Renal pelvis (tissue), 4 donors: ENCODE measurements around the gene YIF1A. TPM values are rescaled to one million over a fixed set of nuclear protein-coding genes. Genes with fewer than 3 reads are reported as not detected.
"Not testable (repeated sequence)": the region's sequence is repeated elsewhere in the genome, so short reads cannot be mapped to it uniquely, and the experiment has no call there.

Experiments
- DNase-seq: peaks from one replicate; pipeline ENCODE4 v3.0.0-alpha.2; 2013
- polyA plus RNA-seq, 3 donors: library from polyadenylated mRNA; unstranded; fragments of 120-200 nt; gene quantifications; one replicate each; pipeline ENCODE4 v1.2.1, GENCODE V29; 2013; ENCODE audit not compliant: insufficient read length in 3 of 3

Gene YIF1A
- polyA plus RNA-seq, 3 donors, result 57.3 to 65.9 (median 65.3) TPM

- no peak for DNase-seq
Observed at GRCh38 chr11:66259225-66259624, 29.7 kb downstream of the YIF1A start.

DNA sequence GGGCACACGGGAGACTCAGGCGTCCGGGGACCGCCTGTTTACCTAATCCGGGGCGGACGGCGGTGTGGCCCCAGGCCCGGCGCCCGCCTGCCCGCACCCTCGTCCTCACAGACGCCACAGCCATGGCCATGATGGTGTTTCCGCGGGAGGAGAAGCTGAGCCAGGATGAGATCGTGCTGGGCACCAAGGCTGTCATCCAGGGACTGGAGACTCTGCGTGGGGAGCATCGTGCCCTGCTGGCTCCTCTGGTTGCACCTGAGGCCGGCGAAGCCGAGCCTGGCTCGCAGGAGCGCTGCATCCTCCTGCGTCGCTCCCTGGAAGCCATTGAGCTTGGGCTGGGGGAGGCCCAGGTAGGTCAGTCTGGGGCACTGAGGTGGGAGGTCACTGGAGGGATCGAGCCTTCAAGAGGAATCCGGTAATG lies 30.5 kb downstream of the YIF1A start:
- no peak for DNase-seq

DNA sequence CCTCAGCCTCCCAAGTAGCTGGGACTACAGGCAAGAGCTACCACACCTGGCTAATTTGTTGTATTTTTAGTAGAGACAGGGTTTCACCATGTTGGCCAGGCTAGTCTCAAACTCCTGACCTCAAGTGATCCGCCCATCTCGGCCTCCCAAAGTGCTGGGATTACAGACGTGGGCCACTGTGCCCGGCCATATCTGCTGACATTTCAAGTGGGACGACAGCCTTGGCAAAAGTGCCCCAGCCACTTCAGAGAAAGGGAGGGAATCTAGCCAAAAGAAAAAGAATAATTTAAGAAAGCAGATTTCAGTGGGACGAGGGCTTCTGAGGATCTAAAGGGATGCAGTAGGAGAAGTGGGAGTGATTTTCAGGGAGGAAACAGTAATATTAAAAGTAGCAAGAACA lies 35.9 kb downstream of the YIF1A start:
- not testable (repeated sequence) for DNase-seq

- DNase-seq, result no peak
Observed at GRCh38 chr11:66251809-66252208, 37.1 kb downstream of the YIF1A start.

- no peak for DNase-seq
Observed at GRCh38 chr11:66248903-66249302, 40.0 kb downstream of the YIF1A start.

DNA sequence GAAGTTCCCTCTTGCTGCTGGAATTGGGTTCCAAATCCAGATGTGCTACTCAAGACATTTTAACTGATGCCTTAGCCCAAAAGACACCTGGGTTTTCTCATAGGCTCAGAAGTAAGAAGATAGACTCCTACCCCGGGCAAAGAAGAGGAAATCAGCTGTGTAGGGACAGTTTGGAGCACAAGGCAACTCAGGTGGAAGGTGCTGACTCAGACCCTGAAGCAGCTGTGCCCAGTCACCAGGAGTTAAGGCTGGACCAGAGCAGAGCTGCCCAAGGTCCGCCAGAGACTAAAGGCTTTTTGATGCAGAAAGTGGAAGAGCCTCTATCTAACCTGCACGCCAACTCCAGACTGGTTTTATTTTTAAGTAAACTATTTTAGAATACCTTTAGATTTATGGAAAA lies 41.1 kb downstream of the YIF1A start:
- no peak for DNase-seq

DNA sequence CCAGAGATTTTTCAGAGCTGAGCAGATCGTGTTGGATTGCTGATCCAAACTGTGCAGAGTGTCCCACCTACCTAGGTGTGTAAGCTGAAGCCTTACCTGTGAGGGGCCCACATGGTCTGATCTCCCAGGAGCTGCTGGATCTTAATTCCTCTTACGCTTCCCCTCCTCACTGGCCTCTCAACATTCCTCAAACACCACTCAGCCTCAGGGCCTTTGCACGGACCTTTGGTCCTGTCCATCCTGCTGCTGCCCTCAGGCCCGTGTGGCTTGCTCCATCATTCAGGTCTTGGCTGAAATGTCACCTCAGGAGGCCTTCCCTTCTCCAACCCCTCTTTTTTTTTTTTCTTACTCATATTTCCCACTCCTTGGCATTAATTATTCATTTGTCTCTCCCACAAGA lies 41.6 kb downstream of the YIF1A start:
- no peak for DNase-seq

GRCh38 chr11:66243782-66244535 lies 45.0 kb downstream of the YIF1A start:
- DNase-seq, result no peak

GRCh38 chr11:66242095-66242765 lies 46.7 kb downstream of the YIF1A start:
- DNase-seq, result no peak

DNA sequence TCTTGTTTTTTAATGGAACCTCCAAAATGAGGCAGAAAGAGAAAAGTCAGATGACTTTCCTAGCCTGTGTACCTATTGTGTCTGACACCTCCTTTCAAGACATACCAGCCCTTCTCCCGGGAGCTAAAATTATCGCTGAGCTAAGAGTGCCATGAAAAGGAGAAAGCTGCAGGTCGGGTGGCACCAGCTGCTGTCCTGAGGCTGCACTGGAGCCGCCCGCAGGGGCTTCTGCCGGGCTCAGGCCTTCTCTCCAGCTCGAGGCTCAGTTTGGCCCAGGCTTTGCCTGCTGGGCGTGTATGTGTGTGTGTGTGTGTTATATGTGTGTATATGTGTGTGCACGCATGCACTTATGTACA lies 48.2 kb downstream of the YIF1A start:
- no peak for DNase-seq

- no peak for DNase-seq
Observed at GRCh38 chr11:66239998-66240780, 48.8 kb downstream of the YIF1A start.

- no peak for DNase-seq
Observed at GRCh38 chr11:66239511-66239910, 49.4 kb downstream of the YIF1A start.

DNA sequence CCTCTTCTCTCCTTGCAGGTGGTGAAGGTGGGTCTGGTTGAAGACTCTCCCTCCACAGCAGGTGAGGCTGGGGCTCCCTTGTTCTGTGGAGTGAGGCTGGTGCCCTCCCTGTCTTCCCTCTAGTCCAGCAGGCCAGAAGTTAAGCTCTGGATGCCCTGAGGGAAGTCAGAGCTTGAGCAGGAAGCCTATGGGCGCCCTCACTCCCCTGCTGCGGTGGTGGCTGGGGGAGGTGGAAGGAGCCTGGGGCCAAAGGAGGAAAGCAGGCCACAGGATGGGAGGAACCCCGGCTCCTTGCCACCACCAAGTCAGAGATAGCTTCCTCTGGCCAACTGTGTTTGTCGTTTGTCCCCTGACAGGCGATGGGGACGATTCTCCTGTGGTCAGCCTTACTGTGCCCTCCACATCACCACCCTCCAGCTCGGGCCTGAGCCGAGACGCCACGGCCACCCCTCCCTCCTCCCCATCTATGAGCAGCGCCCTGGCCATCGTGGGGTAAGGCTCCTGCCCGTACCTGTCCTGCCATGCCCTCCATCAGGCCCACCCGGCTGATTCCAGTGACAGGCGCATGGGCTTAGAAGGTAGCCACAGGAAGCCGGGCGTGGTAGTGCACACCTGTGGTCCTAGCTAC lies 50.0 kb downstream of the YIF1A start:
- no peak for DNase-seq

GRCh38 chr11:66237867-66238266 lies 51.1 kb downstream of the YIF1A start:
- DNase-seq, result no peak

GRCh38 chr11:66235141-66235540 lies 53.8 kb downstream of the YIF1A start:
- no peak for DNase-seq

Other genes starting within 250 kb of the YIF1A start
- gene GAL3ST3, start 240.0 kb downstream of the YIF1A start, polyA plus RNA-seq, result 1 to 10 TPM; 5.4 to 6.4 (median 6.1) TPM
- 100 to 1,000 TPM; 229 to 250 (median 238) TPM for gene SF3B2, start 236.8 kb downstream of the YIF1A start, polyA plus RNA-seq
- gene PACS1, start 218.9 kb downstream of the YIF1A start, polyA plus RNA-seq, result 10 to 100 TPM; 46.0 to 53.7 (median 49.2) TPM
- gene KLC2, start 31.4 kb downstream of the YIF1A start, polyA plus RNA-seq, result 10 to 100 TPM; 26.8 to 29.7 (median 28.7) TPM
- 100 to 1,000 TPM; 129 to 152 (median 142) TPM for gene RAB1B, start 20.5 kb downstream of the YIF1A start, polyA plus RNA-seq
- gene CNIH2, start 11.0 kb downstream of the YIF1A start, polyA plus RNA-seq, result 1 to 10 TPM; 4.3 to 4.4 (median 4.4) TPM
- gene TMEM151A, start 2.8 kb upstream of the YIF1A start, polyA plus RNA-seq, result under 1 TPM in 1 of 3 donors, not detected in 2; 0.13 TPM
- 10 to 100 TPM; 54.2 to 97.9 (median 70.3) TPM for gene CD248, start 27.9 kb upstream of the YIF1A start, polyA plus RNA-seq
- 1 to 10 TPM; 2.4 to 3.5 (median 3.0) TPM for gene RIN1, start 47.3 kb upstream of the YIF1A start, polyA plus RNA-seq
- gene BRMS1, start 56.0 kb upstream of the YIF1A start, polyA plus RNA-seq, result 10 to 100 TPM; 36.3 to 39.3 (median 38.6) TPM
- 10 to 100 TPM; 52.6 to 58.7 (median 56.2) TPM for gene B4GAT1, start 58.5 kb upstream of the YIF1A start, polyA plus RNA-seq
- 10 to 100 TPM; 22.9 to 27.8 (median 26.7) TPM for gene SLC29A2, start 82.6 kb upstream of the YIF1A start, polyA plus RNA-seq
- under 1 TPM; 0.10 to 0.35 (median 0.13) TPM for gene NPAS4, start 131.9 kb upstream of the YIF1A start, polyA plus RNA-seq
- gene MRPL11, start 149.7 kb upstream of the YIF1A start, polyA plus RNA-seq, result 10 to 100 TPM; 65.9 to 89.6 (median 85.9) TPM
- 1 to 10 TPM; 5.9 to 7.0 (median 6.2) TPM for gene PELI3, start 177.8 kb upstream of the YIF1A start, polyA plus RNA-seq
- 10 to 100 TPM; 26.2 to 29.4 (median 27.5) TPM for gene DPP3, start 191.3 kb upstream of the YIF1A start, polyA plus RNA-seq
- 100 to 1,000 TPM in 1 of 3 donors, 10 to 100 TPM in 2; 69.6 to 103 (median 93.6) TPM for gene BBS1, start 221.5 kb upstream of the YIF1A start, polyA plus RNA-seq